Medulla oblongata (tissue), 1 donor: Measurements from ENCODE around the gene METTL27.
A peak's percentile ranks its signal among the peaks of the same experiment; 100 is the strongest.
"Not testable (repeated sequence)": the region's sequence is repeated elsewhere in the genome, so short reads cannot be mapped to it uniquely, and the experiment has no call there.

ENCODE experiments used
- DNase-seq: peaks from one replicate; pipeline ENCODE4 v3.0.0-alpha.2; 2015; ENCODE audit errors: extremely low spot score

METTL27 gene

DNA sequence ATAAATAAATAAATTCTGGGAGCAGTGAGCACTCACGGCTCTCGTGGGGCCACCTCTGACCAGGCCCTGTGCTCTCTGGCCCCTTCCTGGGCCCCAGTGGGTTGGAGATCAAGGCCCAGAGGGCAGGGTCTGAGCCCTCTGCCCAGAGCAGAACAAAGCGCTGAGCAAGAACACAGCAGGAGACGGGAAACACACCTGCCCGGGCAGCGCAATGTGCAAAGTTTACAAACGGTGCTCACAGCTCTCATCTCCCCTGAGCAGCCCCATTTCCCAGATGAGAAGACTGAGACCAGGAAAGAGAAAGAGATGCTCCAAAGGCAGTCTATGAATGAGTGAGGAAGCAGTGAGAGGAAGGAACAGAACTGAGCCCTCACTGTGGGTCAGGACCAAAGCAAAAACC lies 3.0 kb downstream of the METTL27 start:
- no peak for DNase-seq

GRCh38 chr7:73838642-73839041 lies 3.7 kb downstream of the METTL27 start:
- no peak for DNase-seq

GRCh38 chr7:73837167-73837566 lies 5.1 kb downstream of the METTL27 start:
- not testable (repeated sequence) for DNase-seq

- no peak for DNase-seq
These were observed 7.6 kb downstream of the METTL27 start for GRCh38 chr7:73834626-73835191.

GRCh38 chr7:73833251-73833919 lies 8.9 kb downstream of the METTL27 start:
- no peak for DNase-seq

DNA sequence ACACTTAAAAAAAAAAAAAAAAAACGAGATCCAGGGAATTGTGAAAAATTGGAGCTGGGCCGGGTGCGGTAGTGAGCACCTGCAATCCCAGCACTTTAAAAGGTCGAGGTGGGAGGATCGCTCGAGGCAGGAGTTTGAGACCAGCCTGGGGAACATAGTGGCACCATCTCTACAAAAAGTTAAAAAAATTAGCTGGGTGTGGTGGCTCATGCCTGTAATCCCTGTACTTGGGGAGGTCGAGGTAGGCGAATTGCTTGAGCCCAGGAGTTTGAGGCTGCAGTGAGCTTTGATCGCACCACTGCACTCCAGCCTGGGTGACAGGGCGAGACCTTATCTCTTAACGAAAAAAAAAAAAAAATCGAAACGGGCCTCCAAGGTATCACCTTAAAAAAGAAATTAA lies 9.5 kb downstream of the METTL27 start:
- DNase-seq, result no peak

GRCh38 chr7:73831834-73832651 lies 10.3 kb downstream of the METTL27 start:
- no peak for DNase-seq

DNA sequence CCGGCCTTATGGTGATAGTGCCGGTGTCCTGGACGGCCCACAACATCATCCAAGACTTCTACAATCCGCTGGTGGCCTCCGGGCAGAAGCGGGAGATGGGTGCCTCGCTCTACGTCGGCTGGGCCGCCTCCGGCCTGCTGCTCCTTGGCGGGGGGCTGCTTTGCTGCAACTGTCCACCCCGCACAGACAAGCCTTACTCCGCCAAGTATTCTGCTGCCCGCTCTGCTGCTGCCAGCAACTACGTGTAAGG lies 10.8 kb downstream of the METTL27 start:
- DNase-seq, result no peak

- no peak for DNase-seq
These were observed 11.4 kb downstream of the METTL27 start, which contains the start of gene CLDN4 for GRCh38 chr7:73830681-73831583. Gene CLDN4, plus strand, starts transcription at chr7:73830996. Its CDS starts 206 bp downstream, at chr7:73831202.

DNA sequence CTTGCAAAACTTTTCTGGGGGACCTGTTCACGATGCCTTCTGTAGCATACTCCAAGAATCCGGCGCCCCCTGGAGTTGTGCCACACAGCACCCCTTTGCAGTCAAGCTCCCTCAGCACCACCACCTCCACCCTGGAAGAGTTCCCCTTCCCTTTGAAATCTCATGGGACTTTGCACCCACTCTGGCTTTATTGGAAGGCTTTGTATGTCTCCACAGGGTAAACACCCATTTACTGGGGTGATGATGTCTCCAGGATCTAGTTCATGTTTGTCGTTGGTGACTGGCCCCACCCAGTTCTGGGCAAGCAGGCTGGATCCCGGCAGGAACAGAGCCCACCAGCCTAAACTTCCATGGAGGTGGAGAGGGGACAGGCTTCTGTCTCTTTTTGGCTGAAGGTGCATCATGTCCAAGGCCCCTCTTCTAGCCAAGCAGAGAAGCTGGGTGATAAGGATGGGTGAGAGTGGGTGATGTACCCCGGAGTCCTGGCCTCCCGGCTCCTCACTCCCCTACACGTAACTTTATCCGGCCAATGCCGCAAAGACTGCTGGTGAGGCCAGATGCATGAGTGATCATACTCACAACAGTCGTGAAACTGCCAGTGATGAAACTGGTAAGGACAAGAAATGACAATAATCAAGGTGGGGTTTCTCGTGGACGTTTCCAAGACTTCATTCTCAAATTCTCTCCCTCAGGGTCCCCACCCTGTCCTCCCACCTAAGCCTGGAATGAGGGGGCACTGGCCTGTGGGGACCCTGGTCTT lies 12.2 kb downstream of the METTL27 start:
- no peak for DNase-seq

DNA sequence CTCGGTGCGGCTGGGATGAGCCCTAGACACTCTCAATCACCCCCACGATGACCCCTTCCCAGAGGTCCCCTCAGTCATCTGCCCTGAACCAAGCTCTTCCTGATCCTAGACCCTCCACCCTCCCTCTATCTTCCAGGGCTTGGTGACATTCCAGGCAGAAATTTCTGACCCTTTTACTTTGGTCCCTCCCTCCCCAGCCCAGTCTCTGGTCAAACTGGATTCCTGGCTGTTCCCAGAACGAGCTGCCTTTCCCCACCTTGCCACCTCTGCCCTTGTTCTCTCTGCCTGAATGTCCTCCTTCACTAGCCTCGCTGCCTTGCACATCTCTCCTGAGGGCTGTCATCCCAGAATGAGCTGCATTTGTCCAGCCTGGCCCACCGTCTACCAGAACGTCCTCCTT lies 12.8 kb downstream of the METTL27 start:
- DNase-seq, result no peak

DNA sequence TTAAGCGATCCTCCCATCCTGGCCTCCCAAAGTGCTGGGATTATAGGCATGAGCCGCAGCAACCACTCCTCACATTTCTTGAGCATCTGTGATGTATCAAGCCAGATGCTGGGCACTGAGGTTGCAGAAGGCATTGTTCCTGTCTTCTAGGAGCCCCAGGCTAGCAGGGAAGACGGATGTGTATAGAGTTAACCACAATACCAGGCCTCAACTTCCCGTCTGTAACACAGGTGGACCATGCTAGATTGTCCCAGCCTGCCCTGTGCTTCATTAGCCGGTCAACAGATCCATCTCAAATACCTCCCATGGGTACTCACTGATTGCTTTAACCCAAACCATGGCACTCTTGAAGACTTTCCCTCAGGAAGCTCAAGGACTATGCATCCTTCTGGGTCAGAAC lies 13.3 kb downstream of the METTL27 start:
- no peak for DNase-seq

GRCh38 chr7:73828107-73828803 lies 14.1 kb downstream of the METTL27 start:
- no peak for DNase-seq

DNA sequence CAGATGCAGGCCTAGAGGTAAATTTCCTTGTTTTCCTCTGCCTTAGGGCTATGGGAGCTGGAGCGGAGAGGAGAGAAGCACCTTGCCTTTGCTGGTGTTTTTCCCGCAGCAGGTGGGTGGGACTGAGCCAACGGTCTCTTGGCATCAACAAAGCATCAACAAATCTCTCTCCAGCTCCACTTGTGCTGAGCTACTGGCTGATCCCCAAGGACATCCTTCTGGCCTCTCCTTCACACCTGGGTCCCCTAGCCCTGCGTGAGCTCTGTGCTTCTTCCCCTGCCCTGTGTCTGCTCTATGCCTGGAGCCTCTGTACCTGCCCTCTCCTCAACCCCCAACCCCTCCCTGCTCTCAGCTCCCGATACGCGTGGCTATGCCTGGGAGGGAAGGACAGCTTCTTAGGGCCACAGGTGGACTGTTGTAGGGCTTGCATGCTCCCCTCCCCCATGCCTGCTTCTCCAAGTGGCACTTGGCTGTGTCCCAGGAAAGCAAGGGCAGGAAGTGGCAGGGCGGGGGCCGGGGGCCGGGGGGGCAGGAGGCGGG lies 14.7 kb downstream of the METTL27 start:
- peak; percentile 17 for DNase-seq

- no peak for DNase-seq
These were observed 17.3 kb downstream of the METTL27 start for GRCh38 chr7:73824986-73825385.

GRCh38 chr7:73823873-73824592 lies 18.3 kb downstream of the METTL27 start:
- no peak for DNase-seq

DNA sequence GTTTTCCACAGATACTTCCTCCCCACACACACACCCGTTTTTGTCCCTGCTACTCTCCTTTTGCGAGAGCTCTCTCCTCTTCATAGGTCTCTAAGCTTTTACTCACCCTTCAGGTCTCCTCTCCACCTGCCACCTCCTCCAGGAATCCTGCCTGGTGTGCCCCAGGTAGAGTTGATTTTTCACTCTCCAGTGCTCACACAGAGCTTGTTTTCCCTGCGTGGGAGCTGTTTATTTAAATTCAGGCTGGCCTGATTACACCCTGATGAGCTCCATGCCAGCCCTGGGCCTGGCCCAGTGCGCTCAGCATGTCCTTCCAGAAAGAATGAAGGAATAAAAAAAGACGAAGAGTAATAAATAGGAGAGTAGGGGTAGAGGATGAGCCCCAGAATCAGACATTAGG lies 19.1 kb downstream of the METTL27 start:
- DNase-seq, result no peak

GRCh38 chr7:73822319-73823173 lies 19.8 kb downstream of the METTL27 start:
- no peak for DNase-seq
